ENCODE results near the gene SMIM22. TPM values are rescaled to one million over a fixed set of nuclear protein-coding genes. Genes with fewer than 3 reads are reported as not detected.

The SMIM22 gene
- total and polyA plus RNA-seq, 2 of the 8 experiments (the other 6 are each of a cell fraction or from before 2014, with no cell fraction given): not detected

DNA sequence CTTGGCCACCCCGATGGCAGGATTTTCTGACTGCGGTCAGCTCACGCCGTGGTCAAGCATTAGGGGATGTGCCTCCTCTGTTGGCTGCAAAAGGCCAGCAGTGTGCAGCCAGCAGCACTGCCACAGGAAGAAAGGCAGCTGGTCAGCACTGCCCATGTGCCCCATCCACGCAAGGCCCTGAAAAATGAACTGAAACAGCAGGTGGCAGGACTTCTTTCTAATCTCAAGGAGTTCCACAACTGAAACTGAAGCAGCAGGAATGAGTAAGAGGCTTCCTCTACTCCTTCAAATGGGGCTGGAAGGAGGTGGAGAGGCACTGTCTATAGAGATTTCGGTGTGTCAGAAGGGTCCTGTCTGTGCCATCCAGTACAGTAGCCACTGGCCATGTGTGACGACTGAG lies 31.4 kb upstream of the SMIM22 start (continued):
- TF ChIP-seq, protein P1, sequence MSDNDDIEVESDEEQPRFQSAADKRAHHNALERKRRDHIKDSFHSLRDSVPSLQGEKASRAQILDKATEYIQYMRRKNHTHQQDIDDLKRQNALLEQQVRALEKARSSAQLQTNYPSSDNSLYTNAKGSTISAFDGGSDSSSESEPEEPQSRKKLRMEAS (IDR thresholded peaks at IDR 0.05): no peak
- no peak for TF ChIP-seq BACH1 (IDR thresholded peaks at IDR 0.05; ENCODE audit: low read length)

Measured in H1 (cell line).